Esophagus muscularis mucosa (tissue), 3 donors: ENCODE measurements around the gene TM7SF2.

Experiments
- CTCF ChIP-seq, 3 experiments: fragments of 200-600 bp in 2 of 3; fragments of 450-650 bp in 1 of 3; sonication (generic) in 2 of 3; IDR thresholded peaks; one replicate each; pipeline ENCODE4 v1.5.1; 2017 to 2019; ENCODE audit warnings: antibody characterized with exemption in 3 of 3, mild to moderate bottlenecking in 2 of 3, moderate library complexity in 1 of 3
- POLR2A ChIP-seq: fragments of 450-650 bp; IDR thresholded peaks from one replicate; pipeline ENCODE4 v1.6.1; 2017; ENCODE audit warnings: antibody characterized with exemption, moderate library complexity, mild to moderate bottlenecking, low read depth

GRCh38 chr11:65069217-65069616, 42.5 kb upstream of the TM7SF2 start:
- TF ChIP-seq POLR2A, result no peak
- no peak for TF ChIP-seq CTCF (IDR thresholded peaks at IDR 0.05)
